Gastroesophageal sphincter (tissue), 4 donors: Measurements from ENCODE around the gene PARD3B. TPM values are rescaled to one million over a fixed set of nuclear protein-coding genes. Genes with fewer than 3 reads are reported as not detected.

ENCODE experiments used
- ATAC-seq: fragments of 150-250 bp; one replicate; pipeline ENCODE4 v1.9.1; 2016; ENCODE audit warnings: mild to moderate bottlenecking, moderate library complexity
- H3K27ac ChIP-seq, 4 donors: fragments of 200-600 bp; sonication (generic) in 3 of 4; 1 replicate in 3 of 4; 2 replicates in 1 of 4; pipeline ENCODE4 v1.5.1; 2016 to 2019
- H3K27me3 ChIP-seq: fragments of 200-600 bp; sonication (generic); one replicate; pipeline ENCODE4 v1.5.1; 2019
- H3K36me3 ChIP-seq, 2 donors: fragments of 200-600 bp; sonication (generic); one replicate each; pipeline ENCODE4 v1.5.1; 2019; ENCODE audit warnings: control low read depth in 1 of 2
- H3K4me1 ChIP-seq, 3 donors: fragments of 200-600 bp; sonication (generic); 1 replicate in 2 of 3; 2 replicates in 1 of 3; pipeline ENCODE4 v1.5.1; 2016 to 2019; ENCODE audit warnings: control low read depth in 2 of 3
- H3K4me3 ChIP-seq, 2 donors: fragments of 200-600 bp; sonication (generic); one replicate each; pipeline ENCODE4 v1.5.1; 2019; ENCODE audit warnings: mild to moderate bottlenecking in 1 of 2, moderate library complexity in 1 of 2
- H3K9me3 ChIP-seq, 3 donors: fragments of 200-600 bp; sonication (generic); one replicate each; pipeline ENCODE4 v1.5.1; 2017 to 2019; ENCODE audit warnings: control low read depth in 2 of 3
- EP300 ChIP-seq: sonication (generic); formaldehyde crosslinking; IDR thresholded peaks from one replicate; pipeline ENCODE4 v1.6.1; 2017; ENCODE audit warnings: antibody characterized with exemption, mild to moderate bottlenecking
- POLR2A ChIP-seq, 2 donors: fragments of 450-650 bp; IDR thresholded peaks; one replicate each; pipeline ENCODE4 v1.6.1; 2017; ENCODE audit warnings: antibody characterized with exemption in 2 of 2, mild to moderate bottlenecking in 2 of 2, moderate library complexity in 1 of 2
- POLR2AphosphoS5 ChIP-seq: sonication (generic); formaldehyde crosslinking; IDR thresholded peaks from one replicate; pipeline ENCODE4 v1.6.1; 2017; ENCODE audit warnings: antibody characterized with exemption
- WGBS, 2 donors: methylation state at CpG; one replicate each; pipeline ENCODE4 v1.1.5; 2018; ENCODE audit warnings: low coverage in 1 of 2; 5-methylcytosine and 5-hydroxymethylcytosine counted together
- total RNA-seq, 4 donors: library from RNA; depleted of rRNA; stranded (reverse); fragments of >200 nt; gene quantifications; one replicate each; pipeline ENCODE4 v1.1.0, GENCODE V29; 2016
- TF ChIP-seq, protein P1 (sequence below), 4 experiments: fragments of 200-600 bp in 2 of 4; fragments of 450-650 bp in 2 of 4; sonication (generic) in 1 of 4; IDR thresholded peaks; one replicate each; pipeline ENCODE4 v1.5.1; 2017 to 2019; ENCODE audit warnings: antibody characterized with exemption in 4 of 4, mild to moderate bottlenecking in 2 of 4, moderate library complexity in 2 of 4

Gene PARD3B
- total RNA-seq, 4 donors from 2014 or later = 29.6 to 42.2 (median 41.0) TPM

DNA sequence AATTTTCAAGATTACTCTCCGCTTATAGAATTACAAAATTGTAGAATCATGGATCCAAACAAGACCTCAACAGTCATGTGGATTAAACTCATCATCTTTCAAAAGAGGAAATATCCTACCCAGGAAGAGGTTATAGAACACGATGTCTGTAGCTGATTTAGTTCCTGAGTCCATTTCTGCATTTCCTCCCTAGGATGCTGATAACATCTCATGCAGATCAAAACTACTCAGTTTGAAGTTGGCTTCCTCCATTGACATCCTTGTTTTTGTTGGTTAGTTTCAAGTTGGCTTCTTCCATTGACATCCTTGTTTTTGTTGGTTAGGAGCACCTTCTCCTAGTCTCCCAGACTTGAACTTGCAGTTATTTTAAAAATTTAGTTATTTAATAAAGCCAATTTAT, 147.5 kb downstream of the PARD3B start:
- no peak for ATAC-seq
- H3K36me3 ChIP-seq = no peaks in the 10 kb centered on the region
- no peaks in the 10 kb centered on the region for H3K27me3 ChIP-seq
- peaks cover 0 to 40% (median 3%) of the 10 kb centered on the region in 3 donors for H3K4me1 ChIP-seq
- H3K9me3 ChIP-seq = no peaks in the 10 kb centered on the region
- no peak for TF ChIP-seq POLR2A (IDR thresholded peaks at IDR 0.05)
- TF ChIP-seq, protein P1, sequence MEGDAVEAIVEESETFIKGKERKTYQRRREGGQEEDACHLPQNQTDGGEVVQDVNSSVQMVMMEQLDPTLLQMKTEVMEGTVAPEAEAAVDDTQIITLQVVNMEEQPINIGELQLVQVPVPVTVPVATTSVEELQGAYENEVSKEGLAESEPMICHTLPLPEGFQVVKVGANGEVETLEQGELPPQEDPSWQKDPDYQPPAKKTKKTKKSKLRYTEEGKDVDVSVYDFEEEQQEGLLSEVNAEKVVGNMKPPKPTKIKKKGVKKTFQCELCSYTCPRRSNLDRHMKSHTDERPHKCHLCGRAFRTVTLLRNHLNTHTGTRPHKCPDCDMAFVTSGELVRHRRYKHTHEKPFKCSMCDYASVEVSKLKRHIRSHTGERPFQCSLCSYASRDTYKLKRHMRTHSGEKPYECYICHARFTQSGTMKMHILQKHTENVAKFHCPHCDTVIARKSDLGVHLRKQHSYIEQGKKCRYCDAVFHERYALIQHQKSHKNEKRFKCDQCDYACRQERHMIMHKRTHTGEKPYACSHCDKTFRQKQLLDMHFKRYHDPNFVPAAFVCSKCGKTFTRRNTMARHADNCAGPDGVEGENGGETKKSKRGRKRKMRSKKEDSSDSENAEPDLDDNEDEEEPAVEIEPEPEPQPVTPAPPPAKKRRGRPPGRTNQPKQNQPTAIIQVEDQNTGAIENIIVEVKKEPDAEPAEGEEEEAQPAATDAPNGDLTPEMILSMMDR (IDR thresholded peaks at IDR 0.05) = no peak
- no peak for TF ChIP-seq EP300
- no peak for TF ChIP-seq POLR2AphosphoS5
- H3K4me3 ChIP-seq = no peak overlapping the region
- 78 to 94% methylated on average over 2 of the region's 2 CpGs for WGBS, 2 donors
- no peak overlapping the region for H3K27ac ChIP-seq

DNA sequence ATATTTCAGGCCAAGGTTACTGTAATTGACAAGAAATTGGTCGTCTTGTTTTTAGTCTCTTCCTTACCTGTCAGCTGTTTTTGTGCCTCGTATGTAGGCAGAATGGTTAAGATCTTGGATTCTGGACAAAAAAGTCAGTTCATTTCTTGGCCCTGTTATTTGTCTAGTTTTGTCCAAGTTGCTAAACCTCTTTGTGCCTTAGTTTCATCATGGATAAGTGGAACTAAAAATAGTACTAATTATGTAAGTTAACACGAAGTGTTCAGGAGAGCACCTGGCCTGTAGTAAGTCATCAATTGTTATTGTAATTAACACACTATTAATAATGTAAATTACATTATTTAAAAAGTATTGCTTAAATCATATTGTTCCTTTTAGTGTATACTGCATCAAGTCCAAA, 148.0 kb downstream of the PARD3B start:
- TF ChIP-seq POLR2AphosphoS5 = no peak
- TF ChIP-seq, protein P1 (IDR thresholded peaks at IDR 0.05) = no peak
- no peak for TF ChIP-seq EP300
- TF ChIP-seq POLR2A (IDR thresholded peaks at IDR 0.05) = no peak
- Histone ChIP-seq H3K36me3 (no peaks in the 10 kb centered on the region), H3K4me1 (peaks cover 0 to 35% (median 3%) of the 10 kb centered on the region in 3 donors), H3K4me3 (no peak overlapping the region), H3K27me3 (no peaks in the 10 kb centered on the region), H3K27ac (no peak overlapping the region), H3K9me3 (no peaks in the 10 kb centered on the region)
- ATAC-seq = no peak
- WGBS, 2 donors = 23 to 29% methylated on average over 3 of the region's 3 CpGs

DNA sequence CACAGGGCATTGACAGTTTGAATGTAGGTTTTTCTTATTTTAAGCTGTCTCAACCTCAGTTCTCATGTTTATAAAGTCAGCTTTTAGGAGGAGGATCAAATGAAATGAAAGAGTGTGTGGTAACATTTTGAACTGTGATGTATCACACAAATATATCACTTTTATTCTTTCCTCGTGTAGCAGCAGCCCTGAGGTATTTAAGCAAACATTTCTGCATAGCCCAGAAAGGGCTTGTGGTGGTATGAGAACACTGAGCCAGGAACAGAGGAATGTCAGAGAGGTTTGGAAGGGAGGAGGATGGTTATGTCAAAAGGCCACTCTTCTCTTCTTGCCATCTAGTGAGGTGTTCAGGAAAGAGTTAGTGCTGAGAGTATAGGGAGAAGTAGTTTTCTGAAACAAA, 150.2 kb downstream of the PARD3B start:
- no peak for ATAC-seq
- Histone ChIP-seq H3K36me3 (no peaks in the 10 kb centered on the region), H3K4me3 (no peak overlapping the region), H3K27me3 (no peaks in the 10 kb centered on the region), H3K9me3 (no peaks in the 10 kb centered on the region), H3K4me1 (peaks cover 0 to 35% (median 3%) of the 10 kb centered on the region in 3 donors), H3K27ac (no peak overlapping the region)
- WGBS, 2 donors = 9 to 38% methylated on average over 1 of the region's 1 CpG
- TF ChIP-seq EP300 (no peak), POLR2AphosphoS5 (no peak), POLR2A (IDR thresholded peaks at IDR 0.05) (no peak)
- TF ChIP-seq, protein P1 (IDR thresholded peaks at IDR 0.05) = no peak

DNA sequence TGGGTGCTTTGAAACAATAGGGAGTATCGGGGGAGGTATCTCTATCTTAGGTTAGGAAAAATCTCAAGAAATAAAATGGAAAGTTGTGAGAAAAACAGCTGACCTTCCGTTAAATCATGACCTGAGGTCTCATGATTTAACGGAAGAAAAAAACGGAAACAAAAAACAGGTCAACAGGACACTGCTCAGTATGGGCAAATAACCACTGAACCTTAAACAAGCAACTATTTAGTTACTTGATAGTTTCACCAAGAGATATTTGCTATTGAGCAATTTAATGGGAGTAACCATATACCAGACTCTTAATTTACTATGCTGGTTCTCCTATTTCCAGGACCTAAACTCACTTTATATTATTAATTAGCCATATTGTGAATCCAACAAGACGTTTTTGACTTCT, 150.8 kb downstream of the PARD3B start:
- Histone ChIP-seq H3K27ac (no peak overlapping the region), H3K4me1 (peaks cover 0 to 35% (median 3%) of the 10 kb centered on the region in 3 donors), H3K4me3 (no peak overlapping the region), H3K27me3 (no peaks in the 10 kb centered on the region), H3K36me3 (no peaks in the 10 kb centered on the region), H3K9me3 (no peaks in the 10 kb centered on the region)
- no peak for ATAC-seq
- WGBS, 2 donors = 92 to 94% methylated on average over 5 of the region's 5 CpGs
- TF ChIP-seq, protein P1 (IDR thresholded peaks at IDR 0.05) = no peak
- no peak for TF ChIP-seq EP300
- TF ChIP-seq POLR2A (IDR thresholded peaks at IDR 0.05) = no peak
- no peak for TF ChIP-seq POLR2AphosphoS5

DNA sequence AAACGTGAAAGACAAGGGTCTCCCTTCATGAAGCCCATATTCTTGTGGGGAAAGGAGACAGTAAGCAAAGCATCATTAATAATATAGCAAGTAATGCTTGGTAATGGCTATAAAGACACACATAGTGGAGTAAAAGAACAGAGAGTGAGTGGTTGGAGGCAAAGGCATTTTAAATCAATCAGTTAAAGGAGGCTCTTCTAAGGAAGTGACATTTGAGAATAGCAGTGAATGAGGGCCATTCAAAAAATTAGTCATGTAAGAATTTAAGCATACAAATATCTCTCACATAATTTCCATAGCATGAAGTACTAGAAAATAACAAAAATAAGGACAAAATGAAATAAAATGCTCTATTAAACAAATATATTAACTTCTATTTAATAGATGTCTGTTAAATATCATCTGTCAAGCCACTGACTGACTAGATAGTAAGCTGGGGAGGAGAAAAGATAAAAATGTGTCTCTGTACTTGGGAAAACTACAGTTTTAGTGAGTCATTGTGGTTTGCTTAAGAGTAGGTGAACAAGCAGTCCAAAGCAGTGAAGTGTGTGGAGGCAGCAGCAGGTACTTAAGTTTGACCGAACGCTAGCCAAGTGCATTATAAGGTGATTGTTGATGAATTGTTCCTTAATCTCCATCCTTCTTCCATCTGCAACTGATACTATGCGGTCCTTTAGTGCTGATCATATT, 160.1 kb downstream of the PARD3B start:
- Histone ChIP-seq H3K4me1 (peaks cover 0 to 20% (median 0%) of the 10 kb centered on the region in 3 donors), H3K27me3 (no peaks in the 10 kb centered on the region), H3K36me3 (no peaks in the 10 kb centered on the region), H3K4me3 (no peak overlapping the region), H3K27ac (no peak overlapping the region), H3K9me3 (no peaks in the 10 kb centered on the region)
- ATAC-seq = no peak
- 78 to 88% methylated on average over 4 of the region's 4 CpGs for WGBS, 2 donors
- no peak for TF ChIP-seq POLR2A (IDR thresholded peaks at IDR 0.05)
- TF ChIP-seq, protein P1 (IDR thresholded peaks at IDR 0.05) = no peak
- TF ChIP-seq POLR2AphosphoS5 = no peak
- TF ChIP-seq EP300 = no peak
